ENCODE measurements around the gene FLT3.
"Not testable (repeated sequence)": the region's sequence is repeated elsewhere in the genome, so short reads cannot be mapped to it uniquely, and the experiment has no call there.

FLT3 gene

GRCh38 chr13:28099396-28100149 lies 803 bp downstream of the FLT3 start:
- DNase-seq = no peak

- DNase-seq = no peak
Measured at GRCh38 chr13:28097503-28097902, 2.9 kb downstream of the FLT3 start.

GRCh38 chr13:28094306-28094705 lies 6.1 kb downstream of the FLT3 start:
- DNase-seq = no peak

GRCh38 chr13:28093881-28094280 lies 6.5 kb downstream of the FLT3 start:
- DNase-seq = no peak

GRCh38 chr13:28092431-28092830 lies 7.9 kb downstream of the FLT3 start:
- DNase-seq = no peak

- DNase-seq = no peak
Measured at GRCh38 chr13:28089065-28089464, 11.3 kb downstream of the FLT3 start.

- DNase-seq = not testable (repeated sequence)
Measured at GRCh38 chr13:28077820-28078219, 22.6 kb downstream of the FLT3 start.

- DNase-seq = no peak
Measured at GRCh38 chr13:28077231-28077630, 23.1 kb downstream of the FLT3 start.

- no peak for DNase-seq
Measured at GRCh38 chr13:28071424-28071823, 29.0 kb downstream of the FLT3 start.

GRCh38 chr13:28067491-28067890 lies 32.9 kb downstream of the FLT3 start:
- DNase-seq = no peak

- DNase-seq = no peak
Measured at GRCh38 chr13:28058866-28059613, 41.3 kb downstream of the FLT3 start.

GRCh38 chr13:28056970-28057712 lies 43.2 kb downstream of the FLT3 start:
- DNase-seq = no peak

GRCh38 chr13:28056426-28056825 lies 44.0 kb downstream of the FLT3 start:
- no peak for DNase-seq

- DNase-seq = no peak
Measured at GRCh38 chr13:28055357-28055756, 45.0 kb downstream of the FLT3 start.

- no peak for DNase-seq
Measured at GRCh38 chr13:28052945-28053344, 47.4 kb downstream of the FLT3 start.

GRCh38 chr13:28049880-28050875 lies 50.2 kb downstream of the FLT3 start:
- DNase-seq = no peak

GRCh38 chr13:28049215-28049614 lies 51.2 kb downstream of the FLT3 start:
- DNase-seq = no peak

- DNase-seq = no peak
Measured at GRCh38 chr13:28048768-28049167, 51.6 kb downstream of the FLT3 start.

GRCh38 chr13:28047757-28048388 lies 52.5 kb downstream of the FLT3 start:
- DNase-seq = no peak

GRCh38 chr13:28046981-28047380 lies 53.4 kb downstream of the FLT3 start:
- DNase-seq = no peak

- no peak for DNase-seq
Measured at GRCh38 chr13:28045861-28046260, 54.5 kb downstream of the FLT3 start.

GRCh38 chr13:28044608-28045007 lies 55.8 kb downstream of the FLT3 start:
- no peak for DNase-seq
